GM12878 (cell line): ENCODE results near the gene GNLY. TPM values are rescaled to one million over a fixed set of nuclear protein-coding genes. Genes with fewer than 3 reads are reported as not detected.

Source experiments
- BCLAF1 ChIP-seq: fragments of 450-650 bp; IDR thresholded peaks from 2 replicates; pipeline ENCODE4 v1.6.1; 2017; ENCODE audit warnings: antibody characterized with exemption, mild to moderate bottlenecking, moderate library complexity
- CBFB ChIP-seq: IDR thresholded peaks from 2 replicates; pipeline ENCODE4 v1.6.1; 2016; ENCODE audit warnings: antibody characterized with exemption, low read depth
- CREM ChIP-seq: IDR thresholded peaks from 2 replicates; pipeline ENCODE4 v1.6.1; 2014; ENCODE audit warnings: antibody characterized with exemption, low read depth
- GABPA ChIP-seq: IDR thresholded peaks from 2 replicates; pipeline ENCODE4 v1.6.1; 2014; ENCODE audit warnings: antibody characterized with exemption, low read depth, mild to moderate bottlenecking, inconsistent platforms
- IRF3 ChIP-seq: fragments of 450-650 bp; IDR thresholded peaks from 2 replicates; pipeline ENCODE4 v1.6.1; 2014; ENCODE audit warnings: mild to moderate bottlenecking
- MTA3 ChIP-seq: IDR thresholded peaks from 2 replicates; pipeline ENCODE4 v1.6.1; 2012; ENCODE audit warnings: low read length, inconsistent platforms, borderline replicate concordance
- NR2C2 ChIP-seq: IDR thresholded peaks from 2 replicates; pipeline ENCODE4 v1.6.1; 2011; ENCODE audit warnings: borderline replicate concordance, low read depth; ENCODE audit not compliant: control insufficient read depth, insufficient read length
- POLR2A ChIP-seq: IDR thresholded peaks from 2 replicates; pipeline ENCODE4 v1.6.1; 2011; ENCODE audit warnings: low read depth, mild to moderate bottlenecking, low read length
- PRDM15 ChIP-seq: fragments of 450-650 bp; formaldehyde crosslinking; IDR thresholded peaks from 2 replicates; pipeline ENCODE4 v1.4.0; 2020; ENCODE audit warnings: mild to moderate bottlenecking, moderate library complexity
- SREBF1 ChIP-seq: IDR thresholded peaks from 2 replicates; pipeline ENCODE4 v1.6.1; 2012; ENCODE audit warnings: mild to moderate bottlenecking, low read length
- ZNF384 ChIP-seq: IDR thresholded peaks from 2 replicates; pipeline ENCODE4 v1.6.1; 2012; ENCODE audit warnings: low read depth, mild to moderate bottlenecking, low read length, improper control_type of control experiment, borderline replicate concordance
- polyA plus RNA-seq, 11 experiments: library from polyadenylated mRNA; depleted of rRNA in 4 of 11; unstranded in 6 of 11; stranded (reverse) in 5 of 11; fragments of >200 nt; fragmentation: Nextera tagmentation in 4 of 11; fragmentation: Illumina TruSeq in 1 of 11; extraction: Ambion mirVana in 4 of 11; extraction: Trizol in 1 of 11; gene quantifications; 1 replicate in 1 of 11; 2 replicates in 10 of 11; pipeline versions ENCODE4 v1.2.1 to v1.2.3, GENCODE V29; 2011 to 2016; ENCODE audit warnings: inconsistent platforms in 2 of 11, missing spikeins in 2 of 11, low read depth in 1 of 11
- total RNA-seq, 4 experiments: library from RNA; depleted of rRNA in 3 of 4; stranded (reverse); fragments of >200 nt in 3 of 4; fragmentation: Illumina TruSeq in 1 of 4; extraction: Trizol in 1 of 4; gene quantifications; 2 replicates each; pipeline versions ENCODE4 v1.2.1 to v1.2.3, GENCODE V29; 2013 to 2021

The GNLY gene
- total and polyA plus RNA-seq, 10 of the 15 experiments (the other 5 are each of a cell fraction or from before 2014, with no cell fraction given) = 0.18 to 0.42 TPM; not detected in 8

- no peak for TF ChIP-seq PRDM15 (CRISPR knock-in tag)
- TF ChIP-seq POLR2A = no peak
- no peak for TF ChIP-seq IRF3
- TF ChIP-seq CREM = no peak
- TF ChIP-seq GABPA = no peak
- no peak for TF ChIP-seq MTA3
- no peak for TF ChIP-seq NR2C2
- TF ChIP-seq CBFB = no peak
- no peak for TF ChIP-seq ZNF384
- no peak for TF ChIP-seq BCLAF1
- no peak for TF ChIP-seq SREBF1
These were observed 42.1 kb upstream of the GNLY start (continued) for GRCh38 chr2:85652056-85652455.
